Naive B cell (primary cell): ENCODE data around the gene MAST4. TPM values are rescaled to one million over a fixed set of nuclear protein-coding genes. Genes with fewer than 3 reads are reported as not detected.
A peak's percentile ranks its signal among the peaks of the same experiment; 100 is the strongest.

ENCODE experiments used
- ATAC-seq, 2 donors: fragments of 150-1000 bp; cut with Tn5 transposase; 2 replicates each; pipeline ENCODE4 v1.10.0; 2021; ENCODE audit warnings: low read depth in 2 of 2, mild to moderate bottlenecking in 2 of 2, moderate library complexity in 2 of 2
- DNase-seq: peaks from one replicate; pipeline ENCODE4 v3.0.0; 2022
- H3K27ac Mint-ChIP-seq, 6 donors: one replicate each; pipeline ENCODE4 v1.8.0; 2020 to 2022; ENCODE audit warnings: mild to moderate bottlenecking in 6 of 6, mixed read lengths in 6 of 6, moderate library complexity in 5 of 6, inconsistent platforms in 2 of 6
- H3K27me3 Mint-ChIP-seq, 3 donors: one replicate each; pipeline ENCODE4 v1.8.0; 2021 to 2022; ENCODE audit warnings: mixed read lengths in 3 of 3, mild to moderate bottlenecking in 1 of 3
- H3K36me3 Mint-ChIP-seq, 2 donors: one replicate each; pipeline ENCODE4 v1.8.0; 2020 to 2022; ENCODE audit warnings: mixed read lengths in 2 of 2, inconsistent platforms in 1 of 2, mild to moderate bottlenecking in 1 of 2
- H3K4me1 Mint-ChIP-seq, 3 donors: one replicate each; pipeline ENCODE4 v1.8.0; 2020 to 2022; ENCODE audit warnings: mixed read lengths in 3 of 3, inconsistent platforms in 1 of 3, mild to moderate bottlenecking in 1 of 3, moderate library complexity in 1 of 3
- H3K4me3 Mint-ChIP-seq, 8 donors: one replicate each; pipeline ENCODE4 v1.8.0; 2020 to 2022; ENCODE audit warnings: mild to moderate bottlenecking in 8 of 8, mixed read lengths in 8 of 8, moderate library complexity in 8 of 8, inconsistent platforms in 2 of 8
- H3K9me3 Mint-ChIP-seq, 7 donors: one replicate each; pipeline ENCODE4 v1.8.0; 2020 to 2022; ENCODE audit warnings: mixed read lengths in 7 of 7, mild to moderate bottlenecking in 5 of 7, inconsistent platforms in 2 of 7, moderate library complexity in 1 of 7
- polyA plus RNA-seq, 6 donors: library from polyadenylated mRNA; unstranded; fragments of 300-500 nt; fragmentation: Illumina TruSeq; gene quantifications; one replicate each; pipeline ENCODE4 v1.2.3, GENCODE V29; 2021; ENCODE audit warnings: low read depth in 6 of 6

The MAST4 gene
- polyA plus RNA-seq, 6 donors from 2014 or later = 0.17 to 2.3 (median 1.3) TPM

DNA sequence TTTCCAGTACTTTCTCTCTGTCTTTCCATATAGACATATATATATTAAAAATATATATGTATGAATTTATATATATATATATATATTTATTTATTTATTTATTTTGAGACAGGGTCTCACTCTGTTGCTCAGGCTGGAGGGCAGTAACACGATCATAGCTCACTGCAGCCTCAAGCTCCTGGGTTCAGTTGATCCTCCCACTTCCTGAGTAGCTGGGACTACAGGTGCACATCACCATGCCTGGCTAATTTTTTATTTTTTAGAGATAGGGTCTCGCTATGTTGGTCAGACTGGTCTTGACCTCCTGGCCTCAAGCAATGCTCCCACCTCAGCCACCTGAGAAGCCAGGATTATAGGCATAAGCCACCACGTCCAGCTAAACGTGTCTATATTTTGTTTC, 390.3 kb downstream of the MAST4 start:
- Mint-ChIP-seq H3K4me1 (peaks cover 0 to 3% (median 0%) of the 10 kb centered on the region in 3 donors), H3K27me3 (peaks cover 0 to 8% (median 0%) of the 10 kb centered on the region in 3 donors), H3K36me3 (no peaks in the 10 kb centered on the region), H3K27ac (no peak overlapping the region), H3K9me3 (no peaks in the 10 kb centered on the region), H3K4me3 (no peak overlapping the region)
- DNase-seq (no peak), ATAC-seq (no peak)

DNA sequence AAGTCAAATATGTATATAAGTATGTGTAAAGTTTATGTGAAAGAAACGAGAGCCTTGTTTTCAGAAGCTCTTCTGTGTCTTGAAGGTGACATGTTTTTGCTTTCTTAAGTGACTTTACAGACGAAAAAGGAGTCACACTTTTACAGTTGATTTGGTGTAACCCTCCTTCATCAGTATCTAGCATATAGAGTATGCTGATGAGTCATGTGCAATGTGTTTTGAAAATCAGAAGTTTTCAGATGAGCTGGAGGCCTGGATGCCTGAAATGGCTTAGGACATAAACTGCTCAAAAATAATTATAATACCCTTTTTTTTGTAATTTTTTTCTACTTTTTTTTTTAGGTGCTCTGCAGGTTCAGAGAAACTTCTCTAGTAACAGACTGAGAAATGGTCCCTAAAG, 390.9 kb downstream of the MAST4 start:
- Mint-ChIP-seq H3K4me3 (no peak overlapping the region), H3K4me1 (peaks cover 0 to 3% (median 0%) of the 10 kb centered on the region in 3 donors), H3K27ac (no peak overlapping the region), H3K27me3 (peaks cover 0 to 8% (median 0%) of the 10 kb centered on the region in 3 donors), H3K36me3 (no peaks in the 10 kb centered on the region), H3K9me3 (no peaks in the 10 kb centered on the region)
- ATAC-seq (no peak), DNase-seq (no peak)

DNA sequence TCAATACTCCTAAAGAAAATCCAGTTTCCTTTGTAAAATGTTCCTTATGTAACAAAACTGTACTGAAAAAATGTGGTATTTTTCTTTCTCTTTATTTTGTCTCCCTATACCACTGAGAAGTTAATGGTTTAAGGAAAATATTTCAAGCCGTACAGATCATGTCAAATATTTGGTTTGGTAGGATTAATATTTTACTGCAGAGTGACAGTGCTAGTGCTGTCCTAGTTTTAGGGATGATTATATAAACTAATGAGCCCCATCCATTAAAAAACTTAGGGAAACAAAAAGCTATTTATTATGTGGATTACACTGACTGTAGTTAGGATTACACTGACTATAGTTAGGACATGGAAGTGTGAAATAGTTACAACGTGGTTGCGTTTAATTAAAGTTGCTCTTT, 391.3 kb downstream of the MAST4 start:
- Mint-ChIP-seq H3K27ac (no peak overlapping the region), H3K4me3 (no peak overlapping the region), H3K9me3 (no peaks in the 10 kb centered on the region), H3K27me3 (peaks cover 0 to 8% (median 0%) of the 10 kb centered on the region in 3 donors), H3K4me1 (peaks cover 0 to 3% (median 0%) of the 10 kb centered on the region in 3 donors), H3K36me3 (no peaks in the 10 kb centered on the region)
- DNase-seq (no peak), ATAC-seq (no peak)

DNA sequence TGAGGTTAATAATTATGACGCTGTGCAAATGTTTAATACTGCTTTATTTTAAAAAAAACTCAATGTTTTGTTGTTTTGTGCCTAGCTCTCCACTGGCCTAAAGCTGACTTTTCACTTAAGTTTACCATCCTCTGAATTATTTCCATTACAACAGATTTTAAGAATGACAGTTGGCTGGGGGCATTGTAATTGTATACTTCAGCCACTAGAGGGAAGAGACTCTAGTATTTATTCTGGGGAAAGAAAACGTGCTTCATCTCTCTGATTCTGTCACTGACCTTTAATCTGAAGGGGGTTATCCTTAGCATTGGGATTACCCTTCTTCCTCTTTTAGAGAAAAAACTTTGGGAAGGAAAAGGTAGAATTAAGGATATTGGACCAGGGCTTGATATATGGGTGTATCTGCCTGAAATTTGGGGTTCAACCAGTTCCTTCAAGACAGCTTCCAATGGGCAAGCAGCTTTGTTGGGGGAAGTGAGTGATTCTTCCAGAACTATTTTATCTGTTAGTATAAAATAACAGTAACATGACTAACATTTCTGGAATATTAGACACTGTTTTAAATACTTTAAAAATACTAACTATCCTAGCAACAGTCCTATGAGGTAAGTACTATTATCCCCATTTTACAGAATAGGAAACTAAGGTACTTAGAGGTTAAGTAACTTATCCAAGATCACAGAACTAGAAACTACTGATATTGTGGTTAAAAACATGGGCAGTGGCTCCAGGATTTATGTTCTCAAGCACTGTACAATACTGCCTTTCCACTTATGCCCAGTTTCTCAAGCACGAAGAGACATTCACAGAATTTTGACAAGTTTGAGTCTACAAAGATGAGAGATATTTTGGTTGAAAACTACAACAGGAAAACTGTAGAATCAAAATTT, 392.0 kb downstream of the MAST4 start:
- Mint-ChIP-seq H3K9me3 (no peaks in the 10 kb centered on the region), H3K4me1 (peaks cover 0 to 3% (median 0%) of the 10 kb centered on the region in 3 donors), H3K27ac (no peak overlapping the region), H3K27me3 (peaks cover 0 to 8% (median 0%) of the 10 kb centered on the region in 3 donors), H3K36me3 (no peaks in the 10 kb centered on the region), H3K4me3 (no peak overlapping the region)
- DNase-seq = no peak
- ATAC-seq = peak; percentile 50 to 52

DNA sequence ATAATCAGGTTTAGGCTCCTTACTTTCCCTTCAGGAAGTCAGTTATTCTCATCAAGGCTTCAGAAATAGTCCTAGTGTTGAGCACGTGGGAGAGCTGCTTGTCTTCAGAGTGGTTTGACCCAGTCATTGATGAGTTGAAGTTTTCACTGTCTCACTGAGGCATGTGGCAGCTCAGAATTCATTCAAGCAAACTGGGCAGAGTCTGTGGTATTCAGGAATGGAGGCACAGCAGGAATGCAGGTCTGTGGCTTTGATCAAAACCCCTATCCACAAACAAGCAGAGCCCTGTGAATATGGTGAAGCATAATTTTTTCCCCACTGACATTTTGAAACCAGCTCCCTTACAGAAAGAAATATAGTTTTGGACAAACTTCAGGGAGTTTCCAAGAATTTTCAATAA, 393.1 kb downstream of the MAST4 start:
- DNase-seq = no peak
- peaks cover 0 to 3% (median 0%) of the 10 kb centered on the region in 3 donors for H3K4me1 Mint-ChIP-seq
- no peak overlapping the region for H3K4me3 Mint-ChIP-seq
- H3K36me3 Mint-ChIP-seq = no peaks in the 10 kb centered on the region
- no peak overlapping the region for H3K27ac Mint-ChIP-seq
- H3K9me3 Mint-ChIP-seq = no peaks in the 10 kb centered on the region
- ATAC-seq = no peak
- peaks cover 0 to under 1% (median 0%) of the 10 kb centered on the region in 3 donors for H3K27me3 Mint-ChIP-seq

DNA sequence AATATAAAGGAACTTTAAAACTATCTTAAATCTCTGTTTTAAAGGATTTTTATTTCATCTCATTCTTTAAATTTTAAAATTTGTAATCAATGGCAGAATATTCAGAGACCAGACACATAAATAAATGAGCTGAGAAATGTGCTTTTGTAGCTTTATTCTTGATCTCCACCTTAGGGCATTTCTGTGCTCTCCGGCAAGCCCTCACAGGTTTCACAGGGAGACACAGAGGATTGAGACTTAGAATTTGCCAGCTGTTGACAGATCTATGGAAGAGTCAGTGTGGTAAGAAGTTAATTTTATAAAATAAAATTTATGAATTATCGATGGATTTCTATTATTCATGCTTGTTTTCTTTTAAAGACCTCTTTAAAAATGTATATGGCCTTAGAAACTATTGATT, 393.6 kb downstream of the MAST4 start:
- peaks cover 0 to 3% (median 0%) of the 10 kb centered on the region in 3 donors for H3K4me1 Mint-ChIP-seq
- H3K27me3 Mint-ChIP-seq = no peaks in the 10 kb centered on the region
- no peak overlapping the region for H3K4me3 Mint-ChIP-seq
- H3K27ac Mint-ChIP-seq = no peak overlapping the region
- no peaks in the 10 kb centered on the region for H3K36me3 Mint-ChIP-seq
- no peak for ATAC-seq
- H3K9me3 Mint-ChIP-seq = no peaks in the 10 kb centered on the region
- no peak for DNase-seq

DNA sequence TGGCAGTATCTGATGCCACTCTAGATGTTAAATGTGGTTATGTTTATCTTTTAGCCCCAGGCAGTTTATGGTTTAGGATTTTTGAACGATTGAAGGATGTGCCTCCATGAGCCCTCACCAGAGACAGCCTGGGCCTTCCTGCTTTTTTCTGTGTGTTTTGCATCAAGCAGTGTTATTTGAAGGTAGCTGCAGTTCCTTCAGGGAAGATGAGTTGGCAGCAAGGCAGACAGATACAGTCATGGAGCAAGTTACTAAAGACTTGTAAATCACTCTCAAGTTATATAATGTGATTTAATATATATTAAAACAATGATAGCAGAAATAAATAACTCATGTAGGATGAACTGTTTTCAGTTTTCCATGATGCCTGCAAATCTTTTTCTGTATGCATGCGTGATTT, 395.6 kb downstream of the MAST4 start:
- no peaks in the 10 kb centered on the region for H3K36me3 Mint-ChIP-seq
- H3K4me1 Mint-ChIP-seq = no peaks in the 10 kb centered on the region
- no peak for ATAC-seq
- no peak for DNase-seq
- no peaks in the 10 kb centered on the region for H3K27me3 Mint-ChIP-seq
- H3K9me3 Mint-ChIP-seq = no peaks in the 10 kb centered on the region
- no peak overlapping the region for H3K27ac Mint-ChIP-seq
- no peak overlapping the region for H3K4me3 Mint-ChIP-seq

DNA sequence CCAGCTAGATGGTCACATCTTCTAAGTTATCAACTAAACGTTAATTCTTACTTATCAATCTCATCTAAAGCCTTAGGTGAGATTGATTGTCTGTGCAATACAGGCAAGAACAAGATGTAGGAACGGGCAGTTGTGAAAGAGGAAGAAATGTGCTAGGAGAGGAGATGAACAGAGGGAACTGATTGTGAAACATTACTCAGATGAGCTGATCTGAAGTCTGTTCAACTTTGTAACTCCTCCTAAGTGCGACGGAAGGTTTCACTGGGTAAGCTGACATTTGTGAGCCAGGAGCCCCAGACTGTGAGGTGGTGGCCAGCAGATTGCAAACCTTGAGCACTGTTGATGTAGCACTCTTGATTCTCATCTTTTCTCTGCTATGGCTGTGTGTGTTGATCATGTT, 396.4 kb downstream of the MAST4 start:
- Mint-ChIP-seq H3K9me3 (no peaks in the 10 kb centered on the region), H3K27me3 (no peaks in the 10 kb centered on the region), H3K36me3 (no peaks in the 10 kb centered on the region), H3K27ac (no peak overlapping the region), H3K4me1 (no peaks in the 10 kb centered on the region), H3K4me3 (no peak overlapping the region)
- no peak for ATAC-seq
- DNase-seq = no peak

DNA sequence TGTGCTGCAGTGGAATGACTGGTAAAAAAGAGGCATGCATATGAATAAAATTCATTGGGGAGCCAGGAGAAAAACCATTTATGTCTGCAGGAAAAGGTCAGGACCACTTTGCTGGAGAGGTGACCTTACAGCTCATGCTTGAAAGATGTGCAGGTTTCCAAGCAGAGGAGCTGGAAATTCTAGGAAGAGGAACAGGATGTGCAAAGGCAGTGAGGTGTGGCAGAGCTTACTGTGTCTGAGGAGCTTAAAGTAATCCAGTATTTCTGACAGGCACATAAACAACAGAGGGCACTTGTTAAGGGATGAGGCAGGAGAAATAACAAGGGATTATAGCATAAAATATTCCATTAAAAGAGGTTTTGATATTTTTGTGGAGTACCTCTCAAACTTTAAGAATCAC, 397.3 kb downstream of the MAST4 start:
- H3K36me3 Mint-ChIP-seq = no peaks in the 10 kb centered on the region
- ATAC-seq = no peak
- no peak overlapping the region for H3K27ac Mint-ChIP-seq
- H3K4me1 Mint-ChIP-seq = no peaks in the 10 kb centered on the region
- no peaks in the 10 kb centered on the region for H3K27me3 Mint-ChIP-seq
- no peaks in the 10 kb centered on the region for H3K9me3 Mint-ChIP-seq
- no peak for DNase-seq
- H3K4me3 Mint-ChIP-seq = no peak overlapping the region

DNA sequence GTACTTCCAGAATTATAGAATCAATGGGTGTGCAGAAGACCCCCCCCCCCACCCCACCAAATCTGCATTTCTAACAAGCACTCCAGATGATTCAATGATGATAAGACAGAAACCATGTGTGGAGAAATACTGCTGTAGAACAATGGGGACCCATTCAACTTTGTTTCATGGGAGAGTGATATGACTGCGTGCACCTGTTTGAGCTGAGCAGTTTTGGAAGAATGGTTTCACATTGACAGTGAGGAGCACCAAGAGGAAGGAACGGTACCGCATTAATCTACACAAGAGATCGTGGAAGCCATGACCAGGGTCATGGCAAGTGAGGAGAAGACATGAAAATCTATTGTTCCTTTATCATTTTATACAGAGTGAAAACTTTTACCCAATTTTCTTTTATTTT, 397.7 kb downstream of the MAST4 start:
- no peak overlapping the region for H3K27ac Mint-ChIP-seq
- no peaks in the 10 kb centered on the region for H3K27me3 Mint-ChIP-seq
- no peak for ATAC-seq
- DNase-seq = no peak
- no peaks in the 10 kb centered on the region for H3K36me3 Mint-ChIP-seq
- no peaks in the 10 kb centered on the region for H3K9me3 Mint-ChIP-seq
- H3K4me1 Mint-ChIP-seq = no peaks in the 10 kb centered on the region
- no peak overlapping the region for H3K4me3 Mint-ChIP-seq

DNA sequence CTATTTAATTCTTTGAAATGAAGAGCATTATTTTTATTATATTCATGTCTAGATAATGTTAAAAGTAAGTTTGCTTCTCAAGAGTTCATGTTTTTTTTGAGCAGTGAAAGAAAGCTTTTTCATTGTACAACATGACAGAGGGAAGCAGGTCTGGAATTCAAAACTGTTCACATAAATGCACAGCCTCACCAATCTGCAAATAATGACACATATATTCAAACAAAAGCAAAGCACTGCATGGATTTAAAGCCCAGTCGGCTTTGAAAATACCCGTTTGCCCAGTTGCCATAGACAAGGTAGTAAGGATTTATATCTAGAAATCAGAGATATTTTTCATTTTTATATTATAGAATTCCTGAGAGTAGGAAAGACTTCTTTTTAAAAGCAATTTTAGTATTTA, 398.6 kb downstream of the MAST4 start:
- Mint-ChIP-seq H3K9me3 (no peaks in the 10 kb centered on the region), H3K36me3 (no peaks in the 10 kb centered on the region), H3K27me3 (no peaks in the 10 kb centered on the region), H3K27ac (no peak overlapping the region), H3K4me3 (no peak overlapping the region), H3K4me1 (no peaks in the 10 kb centered on the region)
- ATAC-seq = no peak
- no peak for DNase-seq

DNA sequence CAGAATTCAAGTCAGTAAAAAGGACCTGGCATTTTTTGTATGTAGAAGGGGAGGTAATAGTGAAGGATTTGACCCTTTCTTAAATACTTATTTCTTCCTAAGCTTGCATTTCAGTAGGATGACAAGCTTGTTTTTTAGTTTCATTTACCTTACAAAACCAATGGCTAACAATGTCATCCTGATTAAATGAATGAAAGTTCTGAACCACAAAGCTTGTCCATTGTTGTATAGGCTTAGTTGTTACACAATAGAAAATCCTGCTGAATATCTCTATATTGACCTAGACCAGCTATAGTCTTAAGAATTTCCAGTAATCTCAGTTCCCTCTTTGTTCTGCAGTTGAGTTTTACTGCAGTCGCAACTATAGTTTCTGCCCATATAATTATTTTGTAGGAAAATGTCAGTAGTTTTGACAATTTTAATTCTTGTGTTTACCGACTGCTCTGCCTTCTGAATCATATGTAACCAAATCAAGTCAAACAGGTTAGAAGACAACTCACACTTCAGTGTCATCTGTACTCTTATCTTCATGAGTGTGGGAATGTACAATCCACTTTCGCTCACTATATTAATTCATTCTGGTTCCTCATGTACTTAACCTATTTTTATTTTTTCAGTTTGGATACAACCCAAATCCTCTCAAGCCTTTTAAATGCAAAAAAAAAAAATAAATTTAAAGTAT, 404.7 kb downstream of the MAST4 start:
- Mint-ChIP-seq H3K4me3 (no peak overlapping the region), H3K27ac (peak overlapping the region in 1 of 6 donors; percentile 2), H3K4me1 (peaks cover 13 to 24% (median 14%) of the 10 kb centered on the region in 3 donors), H3K27me3 (no peaks in the 10 kb centered on the region), H3K36me3 (no peaks in the 10 kb centered on the region), H3K9me3 (no peaks in the 10 kb centered on the region)
- no peak for ATAC-seq
- no peak for DNase-seq

DNA sequence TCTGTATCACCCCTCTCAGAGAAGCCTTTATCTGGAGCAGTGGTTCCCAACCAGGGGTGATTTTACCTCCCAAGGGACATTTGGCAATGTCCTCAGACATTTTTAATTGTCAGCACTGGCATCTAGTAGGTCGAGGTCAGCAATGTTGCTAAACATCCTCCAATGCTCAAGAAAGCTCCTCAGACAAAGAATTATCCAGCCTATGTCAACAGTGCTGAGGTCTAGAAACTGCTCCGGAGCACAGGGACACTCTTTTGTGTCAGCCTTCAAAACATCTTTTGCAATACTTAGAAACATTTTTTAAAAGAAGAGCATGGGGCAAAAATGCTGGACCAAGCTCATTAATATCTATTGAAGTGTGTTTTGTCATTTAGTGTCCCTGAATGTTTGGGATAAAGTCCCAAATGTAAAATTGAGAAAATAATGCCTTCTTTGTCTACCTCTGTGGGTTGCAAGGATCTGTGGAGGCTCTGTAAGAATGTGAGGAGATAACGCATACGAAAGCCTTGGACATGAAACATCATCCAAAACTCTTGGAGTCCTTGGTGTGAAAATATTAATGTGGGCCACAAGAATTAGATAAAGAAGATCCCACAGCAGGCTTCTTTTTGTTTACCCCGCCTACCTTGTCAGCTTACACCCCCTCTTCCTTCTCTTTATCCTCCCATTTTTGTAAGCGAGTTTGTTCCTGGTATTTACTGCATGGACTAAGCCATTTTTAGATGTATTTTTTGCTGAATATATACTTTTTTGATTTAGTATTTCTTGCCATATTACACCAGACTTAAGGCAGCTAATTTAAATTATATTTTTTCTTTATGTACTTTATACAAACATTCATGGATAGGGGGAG, 406.9 kb downstream of the MAST4 start:
- Mint-ChIP-seq H3K36me3 (no peaks in the 10 kb centered on the region), H3K27me3 (no peaks in the 10 kb centered on the region), H3K4me3 (peak overlapping the region; percentile 86 to 95 (median 91)), H3K4me1 (peaks cover 14 to 24% (median 18%) of the 10 kb centered on the region in 3 donors), H3K27ac (peak overlapping the region in 3 of 6 donors; percentile 46 to 90 (median 78)), H3K9me3 (no peaks in the 10 kb centered on the region)
- DNase-seq (no peak), ATAC-seq (no peak)
